ENCODE data around the gene PRDM12.
A peak's percentile ranks its signal among the peaks of the same experiment; 100 is the strongest.
"Not testable (repeated sequence)": the region's sequence is repeated elsewhere in the genome, so short reads cannot be mapped to it uniquely, and the experiment has no call there.

The PRDM12 gene

DNA sequence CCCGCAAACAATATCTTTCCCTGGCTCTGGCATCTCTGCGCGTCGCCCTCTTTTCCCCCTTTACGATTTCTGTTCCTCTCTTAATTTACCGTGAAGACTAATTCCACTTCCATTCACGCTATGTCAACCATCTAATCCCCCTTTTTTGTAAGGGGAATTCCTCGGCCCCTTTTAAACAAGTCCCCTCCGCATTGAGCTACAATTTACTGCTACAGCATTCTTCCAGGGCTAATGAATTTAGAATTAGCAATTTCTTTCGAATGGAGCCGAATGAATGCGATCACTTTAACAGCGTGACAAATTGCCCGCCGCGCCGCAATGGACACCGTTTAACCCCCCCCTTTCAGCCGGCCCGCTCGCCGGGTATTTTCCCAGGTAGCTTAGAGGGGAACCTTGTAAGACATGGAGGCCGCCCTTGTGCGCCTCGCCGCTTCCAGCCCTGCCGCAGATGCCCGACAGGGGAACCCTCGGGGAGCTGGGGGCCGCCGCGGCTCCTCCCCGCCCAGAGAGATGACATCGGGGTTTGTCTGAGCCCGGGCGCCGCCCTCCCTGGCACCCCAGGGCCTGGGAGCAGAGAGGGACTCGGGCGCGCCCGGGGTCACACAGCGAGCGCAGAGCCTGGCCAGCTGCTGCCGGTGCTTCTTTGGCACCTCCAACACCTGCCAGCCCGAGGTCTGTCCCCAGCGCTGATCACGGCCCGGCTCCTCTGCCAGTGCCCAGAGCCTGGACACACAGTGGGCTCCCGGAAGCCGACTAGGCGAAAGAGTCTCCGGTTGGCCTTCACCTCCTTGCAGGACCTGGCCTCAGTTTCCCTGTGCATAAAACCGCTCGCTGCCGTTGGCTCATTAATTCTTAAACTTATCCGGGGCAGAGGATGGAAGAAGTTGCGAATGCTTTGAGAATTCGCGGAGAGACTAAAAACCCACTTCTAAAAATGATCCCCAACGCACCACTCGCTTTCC, 1.3 kb downstream of the PRDM12 start:
- no peak for DNase-seq

DNA sequence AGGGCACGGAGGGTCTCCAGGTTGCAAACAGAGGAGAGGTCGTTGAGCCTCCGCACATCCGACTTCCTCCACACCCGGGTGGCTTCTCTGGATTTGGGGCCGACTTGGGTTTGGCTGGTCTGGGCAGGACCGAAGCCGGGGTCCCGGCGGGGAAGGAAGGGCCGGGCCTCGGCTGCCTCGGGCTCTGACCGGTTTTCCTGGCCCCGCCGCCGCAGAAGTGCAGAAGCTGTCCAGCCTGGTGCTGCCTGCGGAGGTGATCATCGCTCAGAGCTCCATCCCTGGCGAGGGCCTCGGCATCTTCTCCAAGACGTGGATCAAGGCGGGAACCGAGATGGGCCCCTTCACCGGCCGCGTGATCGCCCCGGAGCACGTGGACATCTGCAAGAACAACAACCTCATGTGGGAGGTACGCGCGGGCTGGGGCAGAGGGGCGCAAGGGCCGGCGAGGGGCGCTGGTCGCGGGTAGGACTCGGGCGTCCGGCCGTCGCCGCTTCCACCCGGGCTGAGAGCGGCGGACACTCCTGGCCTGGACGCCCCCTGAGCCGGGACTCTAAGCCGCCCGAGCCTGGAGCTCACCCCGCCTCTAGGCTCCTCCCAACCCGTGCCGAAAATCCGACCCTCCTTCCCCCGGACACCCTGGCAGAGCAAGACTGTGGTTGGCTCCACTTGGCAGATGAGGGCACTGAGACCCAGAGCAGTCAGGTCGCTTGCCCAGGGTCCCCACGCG, 2.2 kb downstream of the PRDM12 start:
- DNase-seq: no peak

DNA sequence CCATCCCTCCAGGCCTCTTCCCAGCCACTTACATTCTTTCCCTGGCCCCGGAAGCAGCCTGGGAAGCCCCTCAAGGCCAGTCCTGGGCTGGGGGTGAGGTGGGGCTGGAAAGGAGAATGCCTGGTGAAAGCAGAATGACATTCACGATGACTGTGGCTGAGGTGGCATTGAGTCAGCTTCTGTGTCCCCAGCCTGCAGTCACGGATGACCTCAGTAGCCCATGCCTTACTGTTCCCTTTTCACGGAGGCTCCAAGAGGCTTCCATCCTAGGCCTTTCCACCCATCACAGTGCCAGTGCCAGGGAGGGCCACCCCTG, 2.7 kb downstream of the PRDM12 start:
- no peak for DNase-seq

DNA sequence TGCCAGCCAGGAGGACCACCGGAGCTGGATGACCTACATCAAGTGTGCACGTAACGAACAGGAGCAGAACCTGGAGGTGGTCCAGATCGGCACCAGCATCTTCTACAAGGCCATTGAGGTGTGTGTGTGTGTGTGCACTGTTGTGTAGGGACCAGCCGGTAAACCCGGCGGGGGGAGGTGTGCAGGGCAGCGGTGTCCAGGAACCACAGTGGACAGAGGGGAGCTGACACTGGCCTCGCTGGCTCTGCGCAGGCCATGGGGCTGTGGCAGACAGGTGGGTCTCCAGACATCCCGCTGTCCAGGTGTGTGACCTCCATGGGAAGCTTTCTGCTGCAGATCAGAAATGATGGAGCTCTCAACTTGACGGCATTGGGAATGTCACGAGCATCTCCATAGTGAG, 3.8 kb downstream of the PRDM12 start:
- DNase-seq: no peak

DNA sequence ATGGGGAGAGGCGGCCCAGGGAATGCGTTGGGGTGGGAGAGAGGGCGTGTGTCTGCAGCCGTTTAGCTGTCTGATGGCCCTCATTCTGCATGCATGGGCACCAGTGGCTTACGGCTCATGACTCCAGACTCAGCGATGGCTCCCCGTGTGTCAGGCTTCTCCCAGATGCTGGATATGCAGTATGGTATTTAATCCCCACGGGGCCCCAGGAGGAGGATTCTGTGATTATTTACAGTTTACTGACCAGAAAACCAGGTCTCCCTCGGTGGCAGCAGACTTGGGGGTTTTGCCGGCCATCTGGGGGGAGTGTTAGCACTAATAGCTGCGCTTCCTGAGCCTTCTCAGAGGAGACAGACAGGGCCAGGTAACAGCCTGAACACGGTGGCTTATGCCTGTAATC, 4.3 kb downstream of the PRDM12 start:
- no peak for DNase-seq

DNA sequence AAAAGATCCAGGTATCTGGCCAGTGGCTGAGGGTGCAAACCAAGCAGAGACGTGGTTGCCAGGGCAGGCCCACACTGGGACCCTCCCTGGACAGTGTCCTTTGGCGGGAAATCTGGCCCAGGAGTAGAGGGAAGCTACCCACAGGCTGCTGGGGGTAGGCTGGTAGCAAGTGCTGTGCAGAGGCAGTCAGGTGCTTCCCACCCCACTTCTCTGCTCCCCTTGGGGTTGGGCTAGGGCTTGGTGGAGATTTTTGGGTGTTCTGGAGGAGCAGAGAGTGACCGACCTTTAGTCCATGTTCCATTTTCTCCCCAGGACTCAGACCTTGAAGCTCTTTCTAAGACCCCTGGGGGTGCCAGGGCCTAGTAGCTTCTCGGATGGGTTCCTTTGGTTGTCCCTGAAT, 5.6 kb downstream of the PRDM12 start:
- no peak for DNase-seq

DNA sequence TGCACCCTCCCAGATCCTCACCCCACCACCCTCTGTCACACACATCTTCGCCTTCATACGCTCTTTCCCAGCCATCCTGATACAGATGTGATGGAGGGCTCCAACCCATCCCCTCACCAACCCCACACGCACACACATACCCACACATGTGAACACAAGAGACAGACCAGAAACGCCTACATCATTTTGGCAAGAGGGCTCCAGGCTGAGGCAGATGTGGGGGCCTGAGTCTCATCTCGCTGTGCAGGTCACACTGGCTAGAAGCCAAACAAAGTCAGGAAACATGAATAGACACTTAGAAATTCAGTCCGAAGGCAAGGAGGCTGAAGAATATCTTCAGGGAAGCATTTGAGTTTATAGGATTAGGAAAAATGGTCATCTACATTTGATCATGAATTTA, 6.2 kb downstream of the PRDM12 start:
- DNase-seq: no peak

DNA sequence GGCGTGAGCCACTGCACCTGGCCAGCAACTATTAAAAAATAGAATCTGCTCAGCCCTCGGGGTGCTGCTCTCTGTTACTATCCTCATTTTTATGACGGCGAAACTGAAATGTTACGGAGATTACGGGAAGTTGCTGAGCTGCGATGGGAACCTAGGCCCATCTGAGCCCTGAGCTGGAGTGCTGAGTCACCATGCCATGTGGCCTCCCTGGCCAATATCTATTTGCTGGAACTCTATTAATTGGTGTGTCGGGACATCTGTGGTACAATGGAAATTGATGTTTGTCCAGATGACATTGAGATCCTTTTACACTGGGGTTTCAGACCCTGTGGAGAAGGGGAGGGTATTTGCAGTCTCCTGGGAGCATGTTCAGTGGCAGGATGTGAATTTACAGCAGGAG, 8.1 kb downstream of the PRDM12 start:
- DNase-seq: no peak

DNA sequence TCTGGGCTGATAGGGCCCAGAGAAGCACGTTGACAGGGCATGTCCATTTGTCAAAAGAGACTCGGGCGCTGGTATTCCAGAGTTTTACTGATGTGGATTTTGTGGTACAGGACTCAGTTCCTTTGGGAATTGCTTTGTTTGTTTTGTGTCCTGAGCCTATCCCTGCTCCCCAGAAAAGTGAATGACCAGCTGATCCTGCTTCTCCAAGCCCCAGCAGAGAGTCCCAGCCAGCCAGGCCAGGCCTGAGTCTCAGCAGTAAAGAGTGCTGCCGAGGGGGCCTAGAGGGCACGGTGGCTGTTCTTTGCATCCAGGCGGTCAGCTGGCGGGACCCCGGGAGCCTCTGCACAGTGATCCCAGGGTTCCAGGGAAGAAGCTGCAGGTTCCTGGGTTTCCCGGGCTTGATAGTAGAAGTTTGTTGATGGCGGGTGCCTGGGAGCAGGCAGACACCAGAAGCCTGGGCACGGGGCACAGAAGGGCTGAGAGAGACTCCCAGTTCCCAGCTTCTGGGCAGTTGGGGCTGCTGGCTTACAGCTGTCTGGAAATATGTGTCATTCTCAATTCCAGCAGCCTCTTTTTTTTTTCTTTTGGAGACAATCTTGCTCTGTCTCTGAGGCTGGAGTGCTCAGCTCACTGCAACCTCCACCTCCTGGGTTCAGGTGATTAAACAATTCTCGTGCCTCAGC, 8.7 kb downstream of the PRDM12 start:
- DNase-seq: no peak

DNA sequence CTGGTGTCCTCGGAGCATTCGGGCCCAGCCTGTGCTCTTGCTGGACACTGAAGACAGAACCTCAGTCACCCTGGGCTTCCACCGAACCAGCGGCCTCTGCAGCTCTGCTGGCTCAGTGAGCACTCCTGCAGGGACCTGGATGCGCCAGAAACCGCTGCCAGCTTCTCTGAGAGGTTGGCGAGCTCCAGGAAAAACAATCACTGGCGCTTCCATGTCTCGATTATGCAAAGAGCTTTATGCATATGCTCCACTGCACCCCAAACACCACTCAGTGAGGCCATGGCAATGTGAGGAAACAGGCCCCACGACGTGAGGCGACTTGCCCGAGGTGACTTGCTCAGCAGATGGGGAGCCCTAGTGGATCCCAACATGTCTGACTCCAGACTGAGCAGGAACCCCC, 11.0 kb downstream of the PRDM12 start:
- DNase-seq: no peak

DNA sequence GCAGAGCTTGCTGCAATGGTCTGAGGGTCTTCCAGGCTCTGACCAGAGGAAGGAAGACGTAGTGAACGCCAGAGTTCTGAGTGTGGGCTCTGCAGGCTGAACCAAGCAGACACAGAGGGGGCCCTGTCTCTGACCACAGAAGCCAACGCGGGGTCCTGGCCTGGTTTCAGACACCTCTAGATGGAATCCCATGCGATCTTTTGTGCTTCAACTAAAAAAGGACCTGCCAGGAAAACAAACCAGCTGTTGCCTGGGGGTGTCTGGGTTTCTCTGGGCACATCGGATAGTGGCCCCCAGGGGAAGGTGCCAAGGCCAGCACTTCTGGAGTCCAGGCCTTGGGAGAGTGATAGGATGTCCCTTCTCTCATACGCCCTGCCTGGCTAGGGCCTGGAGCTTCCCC, 12.9 kb downstream of the PRDM12 start:
- DNase-seq: no peak

DNA sequence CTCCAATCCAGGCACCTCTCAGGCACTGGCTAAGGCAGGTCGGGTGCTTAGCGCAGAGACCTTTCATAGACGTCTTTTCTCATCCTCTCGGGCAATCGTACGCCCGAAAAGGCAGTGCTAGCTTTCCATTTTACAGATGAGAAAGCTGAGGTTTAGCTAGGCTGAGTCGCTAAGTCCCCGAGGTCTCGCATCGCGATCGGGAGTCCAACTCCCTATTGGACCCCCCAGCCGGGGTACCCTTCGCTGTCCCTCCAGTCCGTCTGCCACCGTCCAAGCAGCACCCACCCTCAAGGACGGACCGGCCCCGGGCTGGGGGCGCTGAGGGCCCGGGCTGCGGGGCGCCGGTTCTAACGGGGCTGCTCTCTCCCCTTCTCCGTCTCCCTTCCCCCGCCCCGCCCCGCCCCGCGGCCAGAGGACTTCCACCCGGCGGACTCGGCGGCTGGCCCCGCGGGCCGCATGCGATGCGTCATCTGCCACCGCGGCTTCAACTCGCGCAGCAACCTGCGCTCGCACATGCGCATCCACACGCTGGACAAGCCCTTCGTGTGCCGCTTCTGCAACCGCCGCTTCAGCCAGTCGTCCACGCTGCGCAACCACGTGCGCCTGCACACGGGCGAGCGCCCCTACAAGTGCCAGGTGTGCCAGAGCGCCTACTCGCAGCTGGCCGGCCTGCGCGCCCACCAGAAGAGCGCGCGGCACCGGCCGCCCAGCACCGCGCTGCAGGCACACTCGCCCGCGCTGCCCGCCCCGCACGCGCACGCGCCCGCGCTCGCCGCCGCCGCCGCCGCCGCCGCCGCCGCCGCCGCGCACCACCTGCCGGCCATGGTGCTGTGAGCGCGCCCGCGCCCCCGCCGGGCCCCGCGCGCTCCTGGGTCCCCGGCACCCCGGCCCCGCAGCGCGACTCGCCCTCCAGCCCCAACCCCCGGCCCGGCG, 16.7 kb downstream of the PRDM12 start:
- peak; percentile 71 for DNase-seq

DNA sequence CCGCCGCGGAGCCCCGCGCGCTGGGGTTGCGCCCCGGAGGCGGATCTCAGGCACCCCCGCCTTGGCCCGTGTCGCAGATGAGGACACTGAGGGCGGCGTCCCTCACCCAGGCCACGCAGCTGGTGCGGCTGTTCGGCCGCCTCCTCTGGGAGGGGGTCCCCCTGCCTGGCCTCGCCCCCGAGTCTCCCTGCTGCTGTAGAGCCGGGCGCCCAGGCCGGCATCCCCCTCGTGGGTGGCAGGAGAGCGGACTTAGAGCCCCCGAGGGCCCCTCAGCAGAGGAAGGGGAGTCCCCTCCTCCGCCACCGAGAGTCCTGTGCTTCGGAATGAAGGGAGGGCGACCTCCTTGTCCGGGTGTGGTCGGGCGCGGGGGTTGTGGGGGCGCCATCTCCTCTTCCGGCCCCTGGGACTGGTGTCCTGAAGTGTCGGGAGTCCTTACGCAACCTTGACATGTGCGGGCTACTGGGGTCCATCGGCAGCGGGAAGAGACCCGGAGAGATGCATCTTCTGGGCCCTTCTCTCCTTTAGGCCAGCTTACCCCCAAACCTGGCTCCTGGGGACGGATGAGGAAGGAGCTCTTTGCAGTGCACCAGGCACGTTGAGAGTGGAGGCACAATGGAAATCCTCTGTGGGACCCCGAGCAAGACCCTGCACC, 17.5 kb downstream of the PRDM12 start:
- no peak for DNase-seq

DNA sequence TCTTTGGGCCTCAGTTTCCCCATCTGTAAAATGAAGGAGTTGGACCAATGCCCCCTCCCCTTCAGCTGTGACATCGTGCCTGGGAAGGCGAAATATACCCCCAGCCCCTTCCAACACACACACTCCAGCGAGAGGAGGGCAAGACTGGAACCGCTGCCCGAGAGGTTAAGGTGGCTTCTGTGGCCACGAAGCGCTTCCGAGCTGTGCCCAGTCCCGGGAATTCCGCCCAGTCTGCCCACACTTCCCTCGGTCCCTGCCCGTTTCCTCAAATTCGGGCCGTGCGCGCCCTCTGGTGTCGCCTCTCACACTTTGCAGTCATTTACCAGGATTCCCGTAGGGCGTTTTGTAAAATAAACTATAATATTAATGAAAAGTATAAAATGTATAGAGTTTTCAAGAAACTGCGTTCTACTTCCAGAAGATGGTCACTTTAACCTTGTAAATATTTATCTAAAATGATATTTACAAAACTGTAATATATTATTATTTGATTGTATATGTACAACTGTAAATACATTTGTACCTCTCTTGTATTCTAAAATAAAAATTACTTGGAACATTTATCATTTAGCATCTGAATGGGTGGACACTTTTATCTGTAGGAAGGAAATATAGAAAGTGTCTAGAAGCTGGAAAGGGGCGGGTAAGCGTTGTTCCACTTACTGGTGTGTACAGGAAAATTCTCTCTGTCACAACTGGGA, 18.2 kb downstream of the PRDM12 start:
- DNase-seq: peak; percentile 79

DNA sequence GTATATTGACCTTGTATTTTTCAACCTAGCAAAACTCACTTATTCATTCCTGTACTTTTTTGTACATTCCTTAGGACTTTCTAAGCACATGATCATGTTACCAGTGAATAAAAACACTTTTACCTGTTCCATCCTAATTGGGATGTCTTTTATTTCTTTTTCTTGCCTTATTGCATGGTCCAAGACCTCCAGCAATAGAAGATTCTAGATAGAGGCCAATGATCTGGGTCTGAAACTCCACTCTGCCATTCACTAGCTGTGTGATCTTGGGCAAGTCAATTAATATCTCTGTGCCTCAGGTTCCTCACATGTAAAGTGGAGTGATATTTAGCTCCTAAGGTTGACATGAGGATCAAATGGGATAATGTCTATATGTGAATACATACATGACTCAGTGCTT, 20.7 kb downstream of the PRDM12 start:
- DNase-seq: no peak

DNA sequence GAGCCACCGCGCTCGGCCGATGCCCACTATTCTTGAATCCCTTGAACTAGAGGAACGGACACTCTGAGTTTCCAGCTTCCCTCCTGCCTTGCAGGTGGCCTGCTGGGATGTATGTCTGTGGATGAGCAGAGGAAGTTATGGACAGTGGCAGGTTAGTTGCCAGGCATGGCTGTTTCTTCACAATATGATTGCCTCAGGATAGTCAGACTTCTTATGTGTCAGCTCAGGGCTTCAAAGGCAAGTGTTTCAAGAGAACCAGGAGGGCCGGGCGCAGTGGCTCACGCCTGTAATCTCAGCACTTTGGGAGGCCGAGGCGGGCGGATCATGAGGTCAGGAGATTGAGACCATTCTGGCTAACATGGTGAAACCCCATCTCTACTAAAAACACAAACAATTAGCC, 21.6 kb downstream of the PRDM12 start:
- not testable (repeated sequence) for DNase-seq

DNA sequence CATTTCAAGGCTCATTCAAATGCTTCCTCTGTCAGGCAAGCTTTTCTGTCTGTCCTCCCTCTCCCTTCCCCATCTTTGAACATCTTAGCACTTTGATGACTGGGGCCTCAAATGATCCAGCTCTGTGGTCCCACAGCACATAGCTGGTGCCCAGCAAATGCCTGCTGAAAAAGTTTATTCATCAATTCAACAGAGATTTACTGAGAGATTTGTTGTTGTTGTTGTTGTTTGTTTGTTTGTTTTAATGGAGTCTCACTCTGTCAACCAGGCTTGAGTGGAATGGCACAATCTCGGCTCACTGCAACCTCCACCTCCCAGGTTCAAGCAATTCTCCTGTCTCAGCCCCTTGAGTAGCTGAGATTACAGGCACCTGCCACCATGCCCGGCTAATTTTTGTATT, 23.2 kb downstream of the PRDM12 start:
- DNase-seq: no peak

DNA sequence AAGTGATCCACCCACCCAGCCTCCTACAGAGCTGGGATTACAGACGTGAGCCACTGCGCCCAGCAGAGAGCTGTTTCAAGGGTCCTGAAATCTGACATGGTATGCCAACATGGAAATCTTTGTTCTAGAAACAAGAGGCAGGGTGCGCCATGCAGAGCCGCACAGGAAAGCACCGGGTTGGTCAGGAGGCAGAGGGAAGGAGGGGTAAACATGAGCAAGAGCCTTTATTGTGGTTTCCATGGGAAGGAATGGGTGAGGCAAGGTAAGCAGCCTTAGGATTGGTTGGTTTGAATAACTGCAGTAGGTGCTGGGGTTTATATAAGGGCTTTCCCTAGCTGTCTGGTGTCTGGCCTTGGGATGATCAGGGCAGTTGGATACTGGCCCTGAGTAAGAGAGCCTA, 23.7 kb downstream of the PRDM12 start:
- no peak for DNase-seq

DNA sequence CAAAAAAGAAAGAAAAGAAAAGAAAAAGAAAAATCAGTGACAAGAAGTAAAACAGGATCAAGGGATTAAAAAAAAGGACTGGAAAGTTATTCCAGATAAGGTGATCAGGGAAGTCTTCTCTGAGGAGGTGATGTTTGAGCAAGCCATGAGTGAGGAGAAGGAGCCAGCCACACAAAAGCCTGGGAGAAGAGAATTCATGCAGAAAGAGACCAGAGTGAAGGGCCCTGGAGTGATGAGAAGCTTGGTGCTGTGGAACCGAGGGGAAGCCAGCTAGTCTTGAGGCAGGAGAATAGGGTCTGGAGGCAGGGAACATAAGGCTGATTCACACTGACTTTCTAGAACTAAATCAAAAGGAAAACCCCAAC, 25.2 kb downstream of the PRDM12 start:
- DNase-seq: no peak

DNA sequence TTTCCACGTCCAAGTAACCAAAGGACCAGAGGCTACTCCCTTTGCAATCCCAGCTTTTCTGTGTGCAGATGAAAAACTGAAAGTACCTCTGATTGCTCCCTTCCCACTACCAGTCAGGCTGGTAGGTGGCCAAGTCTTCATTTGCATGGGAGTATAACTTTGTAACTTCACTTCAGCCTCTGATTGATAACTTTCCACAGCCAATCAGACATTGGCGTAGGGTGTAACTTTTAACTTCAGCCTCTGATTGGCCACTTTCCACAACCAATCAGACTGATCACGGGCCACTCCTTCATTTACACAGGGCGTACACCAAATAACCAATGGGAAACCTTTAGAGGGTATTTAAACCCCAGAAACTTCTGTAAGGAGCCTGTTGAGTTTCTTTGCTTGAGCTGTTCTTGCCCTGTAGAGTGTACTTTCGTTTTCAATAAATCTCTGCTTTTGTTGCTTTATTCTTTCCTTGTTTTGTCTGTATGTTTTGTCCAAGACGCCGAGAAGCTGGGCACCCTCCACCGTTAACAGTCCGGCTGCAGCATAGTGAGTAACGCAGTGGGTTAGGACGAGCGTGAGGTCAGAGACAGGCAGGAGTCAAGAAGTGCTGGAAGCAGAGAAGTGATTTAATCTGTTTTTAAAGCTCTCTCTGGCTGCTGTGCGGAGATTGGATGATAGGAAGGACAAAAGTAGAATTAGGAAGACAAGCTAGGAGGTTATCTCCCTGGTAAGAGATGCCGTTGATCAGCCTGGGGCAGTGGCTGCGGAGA, 25.7 kb downstream of the PRDM12 start:
- no peak for DNase-seq

DNA sequence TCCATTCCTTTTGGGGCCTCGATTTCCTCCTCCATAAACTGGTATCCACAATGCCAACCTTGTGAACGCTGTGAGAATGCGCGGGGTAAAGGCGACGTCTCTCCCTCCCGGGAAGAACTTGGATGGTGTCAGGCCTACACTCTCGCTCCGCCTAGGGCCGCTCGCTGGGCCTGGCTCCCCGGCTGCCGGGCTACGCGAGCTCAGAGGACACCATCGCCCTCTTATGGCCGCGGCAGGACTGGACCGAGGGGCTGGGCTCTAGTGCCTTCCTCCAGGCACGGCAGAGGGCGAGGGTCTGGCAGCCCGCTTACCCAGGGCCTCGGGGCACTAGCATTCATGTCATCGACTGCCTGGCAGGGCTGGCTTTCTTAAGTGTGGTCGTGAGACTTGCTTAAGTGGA, 27.9 kb downstream of the PRDM12 start:
- no peak for DNase-seq

Data from NCI-H345 (cell line).